GM12878 (cell line): ENCODE data around the gene SPRY4. TPM values are rescaled to one million over a fixed set of nuclear protein-coding genes. Genes with fewer than 3 reads are reported as not detected.

Source experiments
- ATAC-seq: fragments of 200-7000 bp; cut with Tn5 transposase; 3 replicates; pipeline ENCODE4 v1.9.1; 2020; ENCODE audit warnings: mild to moderate bottlenecking, moderate library complexity
- BruUV-seq: library from RNA; stranded (reverse); fragments of 400-500 nt; replicated peaks from 2 replicates; lab custom pipeline; 2021; lab: Mats Ljungman, UMichigan
- CTCF ChIA-PET: fragments of 300-600 bp; sonication (Branson Sonifier 250); formaldehyde crosslinking; extraction: SDS; loops from one replicate; lab custom pipeline; 2021; ENCODE audit warnings: inconsistent platforms; lab: Yijun Ruan, JAX
- POLR2A ChIA-PET: fragments of 350-600 bp; formaldehyde crosslinking; extraction: SDS; loops from one replicate; lab custom pipeline; 2021; ENCODE audit warnings: inconsistent platforms; lab: Charles Lee
- RAD21 ChIA-PET: fragments of 300-600 bp; sonication (Branson Sonifier 250); formaldehyde crosslinking; loops from one replicate; lab custom pipeline; 2023; ENCODE audit warnings: antibody characterized with exemption; ENCODE audit not compliant: unreplicated experiment; lab: Charles Lee
- SMC1A ChIA-PET: fragments of 300-600 bp; sonication (Branson Sonifier 250); formaldehyde crosslinking; loops from one replicate; lab custom pipeline; 2023; ENCODE audit not compliant: unreplicated experiment, uncharacterized antibody; lab: Charles Lee
- DNase-seq: peaks from one replicate; pipeline ENCODE4 v3.0.0-alpha.2; 2011; ENCODE audit warnings: low read depth, low spot score
- FAIRE-seq: peaks from 3 replicates; lab custom pipeline; 2011; peaks lifted over from hg19 to GRCh38; lab: Jason Lieb, UNC
- H2AFZ ChIP-seq: 2 replicates; pipeline ENCODE4 v1.6.0; 2011; ENCODE audit warnings: low read depth, low read length, control low read depth; ENCODE audit not compliant: control insufficient read depth
- H3K27ac ChIP-seq: 2 replicates; pipeline ENCODE4 v1.5.1; 2011; ENCODE audit warnings: control low read depth; ENCODE audit not compliant: control insufficient read depth, insufficient read depth
- H3K27me3 ChIP-seq, 2 experiments: replicated peaks in 1 of 2; 2 replicates each; pipeline versions ENCODE4 v1.6.0 to v1.6.1; 2011; ENCODE audit warnings: low read length in 1 of 2; ENCODE audit not compliant: control insufficient read depth in 2 of 2, insufficient read depth in 2 of 2
- H3K36me3 ChIP-seq, 2 experiments: 2 replicates each; pipeline ENCODE4 v1.5.1; 2011; ENCODE audit warnings: low read length in 1 of 2; ENCODE audit not compliant: control insufficient read depth in 2 of 2, insufficient read depth in 2 of 2
- H3K4me1 ChIP-seq: 2 replicates; pipeline ENCODE4 v1.6.1; 2011; ENCODE audit warnings: mild to moderate bottlenecking, low read length, moderate library complexity, mixed read lengths; ENCODE audit not compliant: control insufficient read depth, insufficient read depth
- H3K4me2 ChIP-seq: 2 replicates; pipeline ENCODE4 v1.6.0; 2011; ENCODE audit warnings: control low read depth; ENCODE audit not compliant: control insufficient read depth, insufficient read depth
- H3K4me3 ChIP-seq: fragments of 200-600 bp; sonication (generic); 2 replicates; pipeline ENCODE4 v1.5.1; 2016
- H3K79me2 ChIP-seq: 2 replicates; pipeline ENCODE4 v1.6.0; 2011; ENCODE audit warnings: low read length; ENCODE audit not compliant: control insufficient read depth, insufficient read depth
- H3K9ac ChIP-seq: 2 replicates; pipeline ENCODE4 v1.8.0; 2011; ENCODE audit warnings: low read length, control low read depth, mixed read lengths; ENCODE audit not compliant: control insufficient read depth, insufficient read depth
- H3K9me3 ChIP-seq: replicated peaks from 3 replicates; pipeline ENCODE4 v1.5.1; 2011; ENCODE audit warnings: mild to moderate bottlenecking, low read length; ENCODE audit not compliant: control insufficient read depth, insufficient read depth
- H4K20me1 ChIP-seq: 2 replicates; pipeline ENCODE4 v1.6.0; 2011; ENCODE audit not compliant: control insufficient read depth, insufficient read depth
- BHLHE40 ChIP-seq, 2 experiments: fragments of 450-650 bp in 1 of 2; IDR thresholded peaks; 2 replicates each; pipeline ENCODE4 v1.6.1; 2011 to 2017; ENCODE audit warnings: low read depth in 2 of 2, borderline replicate concordance in 1 of 2, improper control_type of control experiment in 1 of 2, low read length in 1 of 2, mild to moderate bottlenecking in 1 of 2
- CBX3 ChIP-seq: fragments of 200-600 bp; sonication (generic); IDR thresholded peaks from 2 replicates; pipeline ENCODE4 v1.6.1; 2016; ENCODE audit warnings: low read depth, borderline replicate concordance
- CEBPB ChIP-seq, 2 experiments: fragments of 150-350 bp in 1 of 2; IDR thresholded peaks; 2 replicates each; pipeline ENCODE4 v1.6.1; 2012 to 2014; ENCODE audit warnings: low read depth in 2 of 2, low read length in 2 of 2, borderline replicate concordance in 1 of 2, inconsistent platforms in 1 of 2
- IKZF2 ChIP-seq, 2 experiments: fragments of 450-650 bp; IDR thresholded peaks; 2 replicates each; pipeline ENCODE4 v1.6.1; 2017; ENCODE audit warnings: mild to moderate bottlenecking in 2 of 2, moderate library complexity in 2 of 2
- LARP7 ChIP-seq: fragments of 450-650 bp; IDR thresholded peaks from 2 replicates; pipeline ENCODE4 v1.6.1; 2017; ENCODE audit warnings: mild to moderate bottlenecking
- MYB ChIP-seq: fragments of 150-350 bp; IDR thresholded peaks from 2 replicates; pipeline ENCODE4 v1.6.1; 2014; ENCODE audit warnings: mild to moderate bottlenecking, low read depth, low read length, borderline replicate concordance
- RCOR1 ChIP-seq: conservative IDR thresholded peaks from 2 replicates; pipeline ENCODE4 v1.6.1; 2012; ENCODE audit warnings: low read depth, low read length, improper control_type of control experiment
- RUNX3 ChIP-seq: IDR thresholded peaks from 2 replicates; pipeline ENCODE4 v1.6.1; 2012; ENCODE audit warnings: low read length, inconsistent platforms
- YBX1 ChIP-seq: fragments of 450-650 bp; IDR thresholded peaks from 2 replicates; pipeline ENCODE4 v1.6.1; 2016; ENCODE audit warnings: antibody characterized with exemption
- in situ Hi-C: fragments of 300-500 bp; cut with MboI; formaldehyde crosslinking; loops from 9 replicates; pipeline ENCODE4 v1.14.3; 2018; ENCODE audit warnings: mixed read lengths
- intact Hi-C: fragments of 100-400 bp; cut with micrococcal nuclease; formaldehyde crosslinking; loops from one replicate; pipeline ENCODE4 v1.14.2; 2022; ENCODE audit not compliant: unreplicated experiment
- polyA plus RNA-seq, 11 experiments: library from polyadenylated mRNA; depleted of rRNA in 4 of 11; unstranded in 6 of 11; stranded (reverse) in 5 of 11; fragments of >200 nt; fragmentation: Nextera tagmentation in 4 of 11; fragmentation: Illumina TruSeq in 1 of 11; extraction: Ambion mirVana in 4 of 11; extraction: Trizol in 1 of 11; gene quantifications; 1 replicate in 1 of 11; 2 replicates in 10 of 11; pipeline versions ENCODE4 v1.2.1 to v1.2.3, GENCODE V29; 2011 to 2016; ENCODE audit warnings: inconsistent platforms in 2 of 11, missing spikeins in 2 of 11, low read depth in 1 of 11
- total RNA-seq, 4 experiments: library from RNA; depleted of rRNA in 3 of 4; stranded (reverse); fragments of >200 nt in 3 of 4; fragmentation: Illumina TruSeq in 1 of 4; extraction: Trizol in 1 of 4; gene quantifications; 2 replicates each; pipeline versions ENCODE4 v1.2.1 to v1.2.3, GENCODE V29; 2013 to 2021
- TF ChIP-seq, protein P1 (sequence below): fragments of 150-350 bp; IDR thresholded peaks from 2 replicates; pipeline ENCODE4 v1.6.1; 2016; ENCODE audit warnings: low read depth, low read length
- TF ChIP-seq, protein P2 (sequence below): IDR thresholded peaks from 2 replicates; pipeline ENCODE4 v1.6.1; 2012; ENCODE audit warnings: low read length, inconsistent platforms

SPRY4 gene
- total and polyA plus RNA-seq, 10 of the 15 experiments (the other 5 are each of a cell fraction or from before 2014, with no cell fraction given): 0.04 to 1.4 (median 0.18) TPM; not detected in 1

DNA sequence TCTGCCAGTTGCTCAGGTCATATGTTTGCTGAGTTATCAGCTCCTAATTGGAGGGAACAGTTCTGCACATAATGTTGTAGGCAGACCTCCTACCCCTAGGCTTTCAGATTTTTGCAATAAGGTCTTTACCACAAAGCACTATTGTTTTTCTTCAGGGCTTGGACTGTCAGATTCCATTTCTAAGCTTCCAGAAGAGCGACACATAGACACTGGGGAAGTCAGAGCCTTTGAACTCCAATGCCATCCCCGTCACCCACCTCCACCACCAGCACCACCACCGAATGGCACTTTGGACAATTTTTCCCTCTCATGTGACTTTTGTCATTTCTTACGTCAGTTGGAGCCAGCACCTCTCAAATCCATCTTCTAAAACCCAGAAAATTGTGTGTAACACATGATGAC lies 28.3 kb upstream of the SPRY4 start (continued):
- TF ChIP-seq, protein P1, sequence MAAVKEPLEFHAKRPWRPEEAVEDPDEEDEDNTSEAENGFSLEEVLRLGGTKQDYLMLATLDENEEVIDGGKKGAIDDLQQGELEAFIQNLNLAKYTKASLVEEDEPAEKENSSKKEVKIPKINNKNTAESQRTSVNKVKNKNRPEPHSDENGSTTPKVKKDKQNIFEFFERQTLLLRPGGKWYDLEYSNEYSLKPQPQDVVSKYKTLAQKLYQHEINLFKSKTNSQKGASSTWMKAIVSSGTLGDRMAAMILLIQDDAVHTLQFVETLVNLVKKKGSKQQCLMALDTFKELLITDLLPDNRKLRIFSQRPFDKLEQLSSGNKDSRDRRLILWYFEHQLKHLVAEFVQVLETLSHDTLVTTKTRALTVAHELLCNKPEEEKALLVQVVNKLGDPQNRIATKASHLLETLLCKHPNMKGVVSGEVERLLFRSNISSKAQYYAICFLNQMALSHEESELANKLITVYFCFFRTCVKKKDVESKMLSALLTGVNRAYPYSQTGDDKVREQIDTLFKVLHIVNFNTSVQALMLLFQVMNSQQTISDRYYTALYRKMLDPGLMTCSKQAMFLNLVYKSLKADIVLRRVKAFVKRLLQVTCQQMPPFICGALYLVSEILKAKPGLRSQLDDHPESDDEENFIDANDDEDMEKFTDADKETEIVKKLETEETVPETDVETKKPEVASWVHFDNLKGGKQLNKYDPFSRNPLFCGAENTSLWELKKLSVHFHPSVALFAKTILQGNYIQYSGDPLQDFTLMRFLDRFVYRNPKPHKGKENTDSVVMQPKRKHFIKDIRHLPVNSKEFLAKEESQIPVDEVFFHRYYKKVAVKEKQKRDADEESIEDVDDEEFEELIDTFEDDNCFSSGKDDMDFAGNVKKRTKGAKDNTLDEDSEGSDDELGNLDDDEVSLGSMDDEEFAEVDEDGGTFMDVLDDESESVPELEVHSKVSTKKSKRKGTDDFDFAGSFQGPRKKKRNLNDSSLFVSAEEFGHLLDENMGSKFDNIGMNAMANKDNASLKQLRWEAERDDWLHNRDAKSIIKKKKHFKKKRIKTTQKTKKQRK: no peak
- TF ChIP-seq CBX3 (no peak), RUNX3 (no peak), YBX1 (no peak), BHLHE40 (IDR thresholded peaks at IDR 0.05; ENCODE audit: borderline replicate concordance in 1 of 2, low read depth in 2 of 2, low read length in 1 of 2) (no peak)

DNA sequence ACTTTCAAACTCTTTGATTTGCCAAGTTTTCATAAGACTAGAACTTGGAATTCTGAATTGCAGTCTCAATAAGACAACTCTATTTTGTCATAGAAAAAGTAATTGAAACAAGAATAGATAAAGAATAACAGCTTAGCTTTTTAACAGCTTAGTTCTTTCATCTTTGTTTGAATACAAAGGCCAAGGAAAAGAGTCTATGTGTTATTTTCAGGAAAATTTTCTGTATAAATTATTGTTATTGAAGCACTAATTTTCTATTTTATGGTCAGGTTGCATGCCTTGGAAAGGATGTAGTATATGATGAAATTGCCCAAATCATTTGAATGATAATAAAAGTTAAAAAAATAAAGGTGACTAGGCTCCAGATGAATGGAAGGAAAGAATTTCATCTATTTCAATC lies 25.2 kb upstream of the SPRY4 start:
- SMC1A ChIA-PET: no interaction called here
- H3K9me3 ChIP-seq: no peaks in the 10 kb centered on the region; the same call in 2 of the 3 replicates
- H4K20me1 ChIP-seq: no peaks in the 10 kb centered on the region
- no peaks in the 10 kb centered on the region for H3K79me2 ChIP-seq
- no TSS peak for BruUV-seq
- H3K4me2 ChIP-seq: no peak overlapping the region
- no peak overlapping the region for H3K9ac ChIP-seq
- POLR2A ChIA-PET: no interaction called here
- TF ChIP-seq IKZF2 (IDR thresholded peaks at IDR 0.05): no peak
- TF ChIP-seq RCOR1: no peak
- TF ChIP-seq, protein P2, sequence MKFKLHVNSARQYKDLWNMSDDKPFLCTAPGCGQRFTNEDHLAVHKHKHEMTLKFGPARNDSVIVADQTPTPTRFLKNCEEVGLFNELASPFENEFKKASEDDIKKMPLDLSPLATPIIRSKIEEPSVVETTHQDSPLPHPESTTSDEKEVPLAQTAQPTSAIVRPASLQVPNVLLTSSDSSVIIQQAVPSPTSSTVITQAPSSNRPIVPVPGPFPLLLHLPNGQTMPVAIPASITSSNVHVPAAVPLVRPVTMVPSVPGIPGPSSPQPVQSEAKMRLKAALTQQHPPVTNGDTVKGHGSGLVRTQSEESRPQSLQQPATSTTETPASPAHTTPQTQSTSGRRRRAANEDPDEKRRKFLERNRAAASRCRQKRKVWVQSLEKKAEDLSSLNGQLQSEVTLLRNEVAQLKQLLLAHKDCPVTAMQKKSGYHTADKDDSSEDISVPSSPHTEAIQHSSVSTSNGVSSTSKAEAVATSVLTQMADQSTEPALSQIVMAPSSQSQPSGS: no peak
- no peak for TF ChIP-seq CEBPB (IDR thresholded peaks at IDR 0.05; ENCODE audit: borderline replicate concordance in 1 of 2, low read depth in 2 of 2, low read length in 2 of 2)
- TF ChIP-seq LARP7: no peak
- no peak for TF ChIP-seq MYB
- no peaks in the 10 kb centered on the region for H3K27me3 ChIP-seq
- no peak overlapping the region for H3K27ac ChIP-seq
- DNase-seq (no peak), FAIRE-seq (no peak), ATAC-seq (no peak)
- in situ Hi-C loops (no loop called here), intact Hi-C loops (no loop called here)
- H2AFZ ChIP-seq: no peak overlapping the region
- RAD21 ChIA-PET: no interaction called here
- CTCF ChIA-PET: no interaction called here
- H3K4me1 ChIP-seq: no peaks in the 10 kb centered on the region
- no peak overlapping the region for H3K4me3 ChIP-seq
- H3K36me3 ChIP-seq: no peaks in the 10 kb centered on the region
